Measurements from ENCODE around the gene ZNF526.
"Not testable (repeated sequence)": the region's sequence is repeated elsewhere in the genome, so short reads cannot be mapped to it uniquely, and the experiment has no call there.

The ZNF526 gene

GRCh38 chr19:42250183-42250665, 30.1 kb downstream of the ZNF526 start:
- no peak for DNase-seq
- TF ChIP-seq POLR2A (IDR thresholded peaks at IDR 0.05; ENCODE audit: low read length) (no peak), GATA1 (IDR thresholded peaks at IDR 0.05; ENCODE audit: low read depth, low read length) (no peak)

- no peak for TF ChIP-seq POLR2A (IDR thresholded peaks at IDR 0.05; ENCODE audit: low read length)
- no peak for TF ChIP-seq GATA1 (IDR thresholded peaks at IDR 0.05; ENCODE audit: low read depth, low read length)
- DNase-seq: peak in 1 of 2 experiments; percentile 59
Observed at GRCh38 chr19:42250666-42251531, 30.8 kb downstream of the ZNF526 start.

GRCh38 chr19:42251572-42252358, 31.7 kb downstream of the ZNF526 start:
- DNase-seq: no peak
- TF ChIP-seq GATA1 (IDR thresholded peaks at IDR 0.05; ENCODE audit: low read depth, low read length): no peak
- TF ChIP-seq POLR2A (IDR thresholded peaks at IDR 0.05; ENCODE audit: low read length): no peak

- DNase-seq: peak; percentile 37 to 54
Observed at GRCh38 chr19:42252365-42253244, 32.5 kb downstream of the ZNF526 start.

GRCh38 chr19:42253245-42254088, 33.4 kb downstream of the ZNF526 start:
- peak; percentile 64 to 72 for DNase-seq
- TF ChIP-seq POLR2A (IDR thresholded peaks at IDR 0.05; ENCODE audit: low read length) (no peak), GATA1 (IDR thresholded peaks at IDR 0.05; ENCODE audit: low read depth, low read length) (no peak)

More at GRCh38 chr19:42252365-42253244, 32.5 kb downstream of the ZNF526 start:
- TF ChIP-seq GATA1 (IDR thresholded peaks at IDR 0.05; ENCODE audit: low read depth, low read length) (no peak), POLR2A (IDR thresholded peaks at IDR 0.05; ENCODE audit: low read length) (no peak)

GRCh38 chr19:42254089-42254849, 34.2 kb downstream of the ZNF526 start:
- DNase-seq: peak; percentile 75 to 77
- no peak for TF ChIP-seq POLR2A (IDR thresholded peaks at IDR 0.05; ENCODE audit: low read length)
- no peak for TF ChIP-seq GATA1 (IDR thresholded peaks at IDR 0.05; ENCODE audit: low read depth, low read length)

- TF ChIP-seq POLR2A (IDR thresholded peaks at IDR 0.05; ENCODE audit: low read length): peak; percentile 74
- TF ChIP-seq GATA1 (IDR thresholded peaks at IDR 0.05; ENCODE audit: low read depth, low read length): no peak
- peak; percentile 94 to 98 for DNase-seq
Observed at GRCh38 chr19:42254850-42255765, 35.0 kb downstream of the ZNF526 start, which contains the start of gene ERF. Gene ERF (minus strand): TSS chr19:42255128. CDS start chr19:42254999, 129 bp downstream.

GRCh38 chr19:42255766-42256745, 35.9 kb downstream of the ZNF526 start:
- no peak for TF ChIP-seq POLR2A (IDR thresholded peaks at IDR 0.05; ENCODE audit: low read length)
- TF ChIP-seq GATA1 (IDR thresholded peaks at IDR 0.05; ENCODE audit: low read depth, low read length): no peak
- no peak for DNase-seq

- not testable (repeated sequence) for DNase-seq
Observed at GRCh38 chr19:42257842-42258241, 37.7 kb downstream of the ZNF526 start.

- DNase-seq: no peak
- no peak for TF ChIP-seq GATA1 (IDR thresholded peaks at IDR 0.05; ENCODE audit: low read depth, low read length)
- TF ChIP-seq POLR2A (IDR thresholded peaks at IDR 0.05; ENCODE audit: low read length): no peak
Observed at GRCh38 chr19:42261763-42262162, 41.7 kb downstream of the ZNF526 start.

GRCh38 chr19:42266105-42266504, 46.0 kb downstream of the ZNF526 start:
- not testable (repeated sequence) for DNase-seq

- DNase-seq: not testable (repeated sequence)
Observed at GRCh38 chr19:42266928-42267603, 47.0 kb downstream of the ZNF526 start.

All from erythroblast (primary cell).